Measurements from ENCODE around the gene CTPS2.

GRCh38 chrX:16573781-16574180 is 138.7 kb downstream of the CTPS2 start:
- TF ChIP-seq, protein P1, sequence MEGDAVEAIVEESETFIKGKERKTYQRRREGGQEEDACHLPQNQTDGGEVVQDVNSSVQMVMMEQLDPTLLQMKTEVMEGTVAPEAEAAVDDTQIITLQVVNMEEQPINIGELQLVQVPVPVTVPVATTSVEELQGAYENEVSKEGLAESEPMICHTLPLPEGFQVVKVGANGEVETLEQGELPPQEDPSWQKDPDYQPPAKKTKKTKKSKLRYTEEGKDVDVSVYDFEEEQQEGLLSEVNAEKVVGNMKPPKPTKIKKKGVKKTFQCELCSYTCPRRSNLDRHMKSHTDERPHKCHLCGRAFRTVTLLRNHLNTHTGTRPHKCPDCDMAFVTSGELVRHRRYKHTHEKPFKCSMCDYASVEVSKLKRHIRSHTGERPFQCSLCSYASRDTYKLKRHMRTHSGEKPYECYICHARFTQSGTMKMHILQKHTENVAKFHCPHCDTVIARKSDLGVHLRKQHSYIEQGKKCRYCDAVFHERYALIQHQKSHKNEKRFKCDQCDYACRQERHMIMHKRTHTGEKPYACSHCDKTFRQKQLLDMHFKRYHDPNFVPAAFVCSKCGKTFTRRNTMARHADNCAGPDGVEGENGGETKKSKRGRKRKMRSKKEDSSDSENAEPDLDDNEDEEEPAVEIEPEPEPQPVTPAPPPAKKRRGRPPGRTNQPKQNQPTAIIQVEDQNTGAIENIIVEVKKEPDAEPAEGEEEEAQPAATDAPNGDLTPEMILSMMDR (IDR thresholded peaks at IDR 0.05; ENCODE audit: low read length), result no peak
- no peak for TF ChIP-seq EZH2 (IDR thresholded peaks at IDR 0.05; ENCODE audit: borderline replicate concordance, low read length)

Measured in OCI-LY1 (cell line).